KBM-7 (cell line): ENCODE data around the gene PFKM.
"Not testable (repeated sequence)": the region's sequence is repeated elsewhere in the genome, so short reads cannot be mapped to it uniquely, and the experiment has no call there.

Source experiments
- DNase-seq: peaks from one replicate; pipeline ENCODE4 v3.0.0-alpha.2; 2015
- in situ Hi-C: fragments of 300-500 bp; cut with MboI; formaldehyde crosslinking; loops from 2 replicates; pipeline ENCODE4 v1.14.3; 2020; ENCODE audit warnings: low sequenced_read_pairs, low pct_unique_long_range_greater_than_20kb, mixed read lengths

Gene PFKM

GRCh38 chr12:48109424-48109823 lies 9.7 kb upstream of the PFKM start:
- DNase-seq: no peak
- in situ Hi-C loops: no loop called here

- no peak for DNase-seq
Observed at GRCh38 chr12:48110691-48111311, 8.4 kb upstream of the PFKM start.

GRCh38 chr12:48111312-48111693 lies 7.9 kb upstream of the PFKM start:
- DNase-seq, in situ Hi-C loops: not testable (repeated sequence)

More at GRCh38 chr12:48110691-48111311, 8.4 kb upstream of the PFKM start:
- in situ Hi-C loops: no loop called here

- in situ Hi-C loops: no loop called here
- no peak for DNase-seq
Observed at GRCh38 chr12:48115957-48116356, 3.2 kb upstream of the PFKM start.

GRCh38 chr12:48118284-48118871 lies 786 bp upstream of the PFKM start:
- no peak for DNase-seq
- in situ Hi-C loops: no loop called here

GRCh38 chr12:48119834-48120195 lies 651 bp downstream of the PFKM start:
- no peak for DNase-seq
- in situ Hi-C loops: no loop called here

- DNase-seq: no peak
- in situ Hi-C loops: no loop called here
Observed at GRCh38 chr12:48121522-48121921, 2.4 kb downstream of the PFKM start.

GRCh38 chr12:48122065-48122834 lies 3.1 kb downstream of the PFKM start:
- no peak for DNase-seq
- in situ Hi-C loops: no loop called here

GRCh38 chr12:48123169-48123568 lies 4.0 kb downstream of the PFKM start:
- DNase-seq: no peak
- in situ Hi-C loops: no loop called here

- DNase-seq, in situ Hi-C loops: not testable (repeated sequence)
Observed at GRCh38 chr12:48125542-48125941, 6.4 kb downstream of the PFKM start.

GRCh38 chr12:48125985-48126384 lies 6.8 kb downstream of the PFKM start:
- DNase-seq: no peak
- in situ Hi-C loops: no loop called here

- DNase-seq: no peak
- in situ Hi-C loops: no loop called here
Observed at GRCh38 chr12:48126953-48127630, 7.9 kb downstream of the PFKM start.

- in situ Hi-C loops: no loop called here
- no peak for DNase-seq
Observed at GRCh38 chr12:48128800-48129199, 9.6 kb downstream of the PFKM start.

GRCh38 chr12:48129376-48129775 lies 10.2 kb downstream of the PFKM start:
- no peak for DNase-seq
- in situ Hi-C loops: no loop called here

- in situ Hi-C loops: no loop called here
- DNase-seq: no peak
Observed at GRCh38 chr12:48131517-48131916, 12.4 kb downstream of the PFKM start.

- DNase-seq: no peak
- in situ Hi-C loops: no loop called here
Observed at GRCh38 chr12:48132826-48133225, 13.7 kb downstream of the PFKM start.

GRCh38 chr12:48135027-48135426 lies 15.9 kb downstream of the PFKM start:
- in situ Hi-C loops: no loop called here
- no peak for DNase-seq

- in situ Hi-C loops: no loop called here
Observed at GRCh38 chr12:48142818-48143674, 23.9 kb downstream of the PFKM start.

GRCh38 chr12:48143898-48144297 lies 24.7 kb downstream of the PFKM start:
- in situ Hi-C loops: no loop called here
- DNase-seq: no peak

More at GRCh38 chr12:48142818-48143674, 23.9 kb downstream of the PFKM start:
- DNase-seq: no peak
